HG02943 (cell line): ENCODE data around the gene KIAA1328.
A peak's percentile ranks its signal among the peaks of the same experiment; 100 is the strongest.
"Not testable (repeated sequence)": the region's sequence is repeated elsewhere in the genome, so short reads cannot be mapped to it uniquely, and the experiment has no call there.

Source experiments
- ATAC-seq: cut with Tn5 transposase; IDR thresholded peaks from one replicate; pipeline ENCODE4 v1.9.1; 2021; ENCODE audit warnings: mild to moderate bottlenecking, low read depth, moderate library complexity; ENCODE audit not compliant: unreplicated experiment

The KIAA1328 gene

DNA sequence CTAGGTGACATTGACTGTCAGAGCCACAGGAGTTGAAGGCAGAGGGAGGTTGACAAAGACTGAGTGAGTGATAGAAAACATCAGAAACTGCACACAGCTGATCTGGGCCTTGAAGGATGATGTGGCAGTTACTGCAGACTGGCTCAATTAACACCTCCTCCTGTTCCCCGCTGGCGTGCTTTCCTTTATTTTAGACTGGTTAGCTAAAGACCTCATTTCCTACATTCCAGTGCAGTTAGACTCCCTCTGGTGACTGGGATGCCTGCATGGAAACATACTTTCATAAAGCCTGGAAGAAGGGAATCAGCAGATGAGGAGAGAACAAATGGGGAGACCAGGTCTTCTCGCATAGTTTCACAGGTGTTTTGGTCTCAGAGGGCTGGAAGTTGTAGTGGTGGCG lies 7.2 kb upstream of the KIAA1328 start:
- no peak for ATAC-seq

DNA sequence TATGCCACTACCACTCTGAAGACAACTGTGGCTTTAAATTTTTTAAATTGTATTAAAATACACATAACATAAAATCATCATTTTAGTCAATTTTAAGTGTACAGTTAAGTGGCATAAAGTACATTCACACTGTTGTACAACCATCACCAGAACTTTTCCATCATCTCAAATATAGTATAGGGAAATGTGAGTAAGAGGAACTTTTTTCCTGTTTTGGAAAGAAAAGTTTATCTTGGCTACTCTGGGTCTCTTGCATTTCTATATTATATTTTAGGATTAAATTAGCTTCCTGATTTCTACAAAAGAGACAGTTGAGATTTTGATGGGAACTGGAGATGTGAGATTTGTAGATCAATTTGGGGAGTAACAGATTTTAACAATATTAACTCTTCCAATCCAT lies 3.4 kb upstream of the KIAA1328 start:
- no peak for ATAC-seq

DNA sequence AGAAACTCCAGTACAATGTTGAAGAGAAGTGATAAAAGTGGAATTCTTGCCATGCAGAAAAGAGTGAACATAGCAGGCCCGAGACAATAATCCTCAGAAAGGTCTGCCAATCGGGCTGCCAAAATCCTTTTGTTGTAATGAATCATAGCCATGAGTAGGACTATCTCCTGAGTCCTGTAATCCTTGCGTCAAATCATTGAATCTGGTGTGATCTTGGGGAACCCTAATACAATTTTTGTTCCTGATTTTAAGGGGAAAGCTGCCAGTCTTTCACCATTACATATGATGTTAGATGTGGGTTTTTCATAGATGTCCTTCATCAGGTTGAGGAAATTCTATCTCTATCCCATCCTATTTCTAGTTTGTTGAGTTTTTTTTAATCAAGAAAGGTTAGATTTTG lies 2.4 kb upstream of the KIAA1328 start:
- ATAC-seq = no peak

DNA sequence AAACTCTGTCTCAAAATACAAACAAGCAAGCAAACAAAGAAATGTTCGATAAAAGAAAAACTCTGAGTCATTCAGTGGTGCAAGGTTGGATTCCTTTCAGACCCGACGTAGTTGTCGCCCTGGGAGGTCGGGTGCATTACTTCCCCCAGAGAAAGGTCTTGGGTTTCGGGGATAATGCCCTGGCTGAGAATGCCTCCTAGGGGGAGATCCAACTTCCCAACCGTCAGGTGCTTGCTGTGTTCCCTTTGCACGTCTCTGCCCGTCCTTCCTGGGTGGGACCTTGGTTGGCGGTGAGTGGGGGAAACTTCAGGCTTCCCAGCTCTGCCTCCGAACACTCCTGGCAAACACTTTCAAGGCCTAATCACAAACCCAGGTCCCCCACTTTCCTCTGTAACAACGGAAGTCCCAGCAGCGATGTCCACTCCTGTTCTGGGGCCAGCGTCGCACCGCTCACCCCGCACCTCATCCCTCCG lies 734 bp upstream of the KIAA1328 start:
- no peak for ATAC-seq

DNA sequence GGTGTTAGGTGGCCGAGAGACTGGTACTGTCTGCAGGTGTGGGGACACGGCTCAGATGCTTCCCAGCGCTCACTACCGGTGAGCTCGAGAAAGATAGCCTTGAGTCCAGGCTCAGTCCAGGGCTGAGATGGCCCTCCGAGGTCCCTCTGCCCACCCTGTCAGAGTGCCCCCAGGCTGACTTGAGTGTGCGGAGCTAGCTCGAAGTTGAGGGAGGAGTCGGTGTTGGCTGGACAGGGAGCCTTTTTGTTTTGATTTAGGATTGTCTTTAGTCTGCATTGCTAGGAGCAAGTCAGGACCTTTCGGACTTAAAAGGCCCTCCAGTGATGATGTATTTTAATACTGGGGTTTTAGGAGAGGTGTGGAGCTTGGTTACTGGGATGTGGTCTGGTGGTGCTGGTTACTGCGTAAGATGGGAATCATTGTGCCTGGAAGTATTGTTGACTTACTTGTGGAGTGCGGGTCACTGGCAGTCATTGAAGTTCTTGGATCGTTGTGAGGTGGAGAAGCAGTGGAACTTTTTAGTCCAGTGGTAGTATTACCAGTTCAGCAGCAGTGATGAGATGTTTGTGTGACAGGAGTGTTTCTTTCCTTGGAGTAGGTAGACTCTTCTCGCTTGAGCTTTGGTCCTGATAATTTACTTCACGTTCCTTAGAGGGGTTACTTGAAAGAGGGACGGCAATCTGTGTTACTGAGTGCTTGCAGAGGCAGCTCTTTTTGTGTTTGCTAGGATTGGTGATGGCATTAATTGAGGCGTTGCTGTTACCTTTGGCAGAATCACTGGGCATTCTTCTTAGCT lies 633 bp downstream of the KIAA1328 start:
- ATAC-seq = peak; percentile 1

DNA sequence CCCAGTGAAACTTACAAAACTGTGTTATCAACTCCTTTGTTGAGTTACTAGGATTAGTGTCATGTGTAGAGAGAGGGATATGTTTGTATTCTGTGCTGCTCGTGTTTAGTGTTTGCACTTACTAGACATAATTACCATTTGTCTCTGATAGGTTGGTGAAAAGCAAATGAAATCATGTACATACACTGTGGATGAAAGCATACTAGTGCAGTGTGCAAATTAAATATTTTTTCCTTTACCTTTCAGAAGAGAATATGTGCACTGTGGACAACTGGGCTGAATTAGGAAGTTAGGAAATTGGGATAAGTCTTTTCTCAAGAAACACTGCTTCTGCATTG lies 1.2 kb downstream of the KIAA1328 start:
- no peak for ATAC-seq

DNA sequence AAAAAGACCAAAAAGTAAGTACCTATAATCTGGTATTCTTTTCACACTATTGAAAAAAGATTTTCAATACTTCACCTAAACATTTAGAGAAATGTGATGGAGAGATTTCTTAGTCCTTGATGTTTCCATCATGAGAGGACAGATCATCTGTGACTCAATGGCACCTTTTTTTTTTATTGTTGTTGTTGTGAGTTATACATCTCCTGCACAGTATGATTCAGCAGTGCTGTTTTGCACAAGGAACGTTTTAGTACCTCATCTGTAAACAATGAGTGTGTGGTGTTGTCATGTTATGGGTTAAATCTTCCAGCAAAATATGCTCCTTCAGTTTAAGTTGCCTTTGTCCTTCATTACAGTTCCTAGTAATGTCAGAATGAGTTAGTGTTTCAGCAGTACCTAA lies 2.2 kb downstream of the KIAA1328 start:
- no peak for ATAC-seq

DNA sequence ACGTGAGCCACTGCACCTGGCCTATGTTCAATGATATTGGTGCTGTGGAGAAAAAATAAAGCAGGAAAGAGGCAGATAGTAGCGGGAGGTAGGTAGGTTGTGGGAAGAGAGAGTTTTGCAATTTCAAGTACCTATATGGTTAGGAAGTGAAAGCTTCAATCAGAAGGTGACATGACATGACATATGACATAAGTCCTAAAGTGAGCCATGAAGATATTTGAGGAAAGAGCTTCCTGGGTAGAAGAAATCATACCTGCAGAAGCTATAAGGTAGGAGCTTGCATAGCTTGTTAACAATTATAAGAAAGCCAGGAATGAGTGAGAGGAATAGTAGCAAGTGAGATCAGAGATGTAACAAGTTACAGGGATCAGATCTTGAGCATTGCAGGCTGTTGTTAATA lies 4.2 kb downstream of the KIAA1328 start:
- no peak for ATAC-seq

DNA sequence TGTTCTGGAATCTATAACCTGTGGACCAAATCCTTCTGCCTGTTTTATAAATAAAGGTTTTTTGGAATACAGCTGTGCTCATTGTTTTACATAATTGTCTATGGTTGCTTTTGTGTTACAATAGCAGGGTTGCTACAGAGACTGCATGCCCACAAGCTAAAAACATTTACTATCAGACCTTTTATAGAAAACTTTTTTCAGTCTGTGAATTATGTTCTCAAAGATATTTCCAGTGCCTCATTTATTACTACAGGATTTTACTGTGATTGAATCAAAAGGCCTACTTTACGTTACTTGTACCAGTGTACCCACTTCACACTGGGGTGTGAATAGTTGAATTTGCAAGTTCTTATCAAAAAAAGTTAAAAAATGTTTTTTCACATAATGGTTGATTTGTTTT lies 7.0 kb downstream of the KIAA1328 start:
- no peak for ATAC-seq

DNA sequence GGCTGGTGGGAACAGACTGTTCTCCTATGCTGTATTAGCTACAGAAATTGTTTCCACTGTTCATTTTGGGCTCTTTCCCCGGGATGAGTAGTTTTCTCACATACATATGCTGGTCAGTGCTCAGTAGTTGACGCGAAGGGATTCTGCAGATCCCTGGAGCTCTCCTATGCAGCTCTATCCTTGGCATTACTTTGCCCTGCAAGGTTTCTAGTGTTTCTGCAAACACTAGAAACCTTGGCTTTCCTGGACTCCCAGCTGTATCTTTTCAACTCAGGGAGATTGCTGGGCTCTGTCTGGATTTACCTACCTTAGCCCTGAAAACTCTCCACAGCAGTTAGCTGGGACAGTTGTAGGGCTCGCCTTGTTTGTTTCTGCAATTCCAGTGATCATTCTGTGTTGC lies 10.9 kb downstream of the KIAA1328 start:
- no peak for ATAC-seq

DNA sequence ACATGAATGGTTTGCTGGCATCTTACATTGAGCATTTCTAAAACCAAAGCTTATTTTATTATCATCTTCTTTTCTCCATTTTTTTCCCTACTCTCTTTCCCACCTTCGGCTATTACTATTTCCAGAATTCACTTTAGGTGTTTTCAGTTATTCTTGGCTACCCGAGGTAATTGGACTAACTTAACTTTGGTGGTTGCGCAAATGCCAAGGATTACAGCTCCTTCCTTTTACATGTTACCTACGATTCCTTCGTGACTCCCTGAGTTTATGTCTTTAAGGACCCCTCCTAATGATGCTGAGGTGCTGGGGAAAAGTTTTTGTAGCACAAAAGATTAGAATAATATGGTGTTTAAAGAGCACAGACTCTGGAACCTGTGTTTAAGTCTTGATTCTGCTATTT lies 14.3 kb downstream of the KIAA1328 start:
- ATAC-seq = no peak

DNA sequence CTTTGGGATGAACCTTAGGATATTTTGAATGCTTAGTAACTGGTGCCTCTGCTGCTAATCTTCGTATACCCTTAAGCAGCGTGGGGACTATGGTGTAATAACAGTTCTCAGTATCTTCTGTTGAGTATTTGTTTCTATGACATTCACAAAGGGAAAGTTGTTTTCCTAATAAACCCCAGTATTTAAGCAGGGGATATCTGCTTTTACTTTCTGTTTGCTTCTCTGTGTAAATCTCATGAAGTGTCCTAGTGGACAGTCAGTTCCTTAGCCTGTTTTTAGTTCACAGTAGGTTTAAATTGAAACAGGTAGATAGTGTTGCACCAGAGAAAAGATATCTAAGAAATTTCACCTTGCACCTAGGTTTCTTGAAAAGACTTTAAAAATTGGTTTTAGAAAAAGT lies 14.9 kb downstream of the KIAA1328 start:
- ATAC-seq = no peak

DNA sequence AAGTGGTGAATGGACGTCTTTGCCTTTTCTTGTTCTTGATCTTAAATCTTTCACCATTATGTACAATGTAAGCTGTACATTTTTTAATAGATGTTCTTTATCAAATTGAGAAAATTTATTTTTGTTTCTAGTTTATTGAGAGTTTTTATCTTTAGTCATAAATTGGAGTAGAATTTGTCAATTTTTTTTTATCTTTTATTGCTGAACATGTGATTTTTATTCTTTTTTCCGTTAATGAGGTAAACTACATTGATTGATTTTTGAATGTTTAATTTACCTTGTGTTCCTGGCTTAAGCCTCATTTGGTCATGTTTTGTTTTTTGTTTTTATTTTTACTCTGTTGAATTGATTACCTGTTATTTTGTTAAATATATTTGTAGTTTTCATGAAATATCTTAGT lies 19.7 kb downstream of the KIAA1328 start:
- no peak for ATAC-seq

DNA sequence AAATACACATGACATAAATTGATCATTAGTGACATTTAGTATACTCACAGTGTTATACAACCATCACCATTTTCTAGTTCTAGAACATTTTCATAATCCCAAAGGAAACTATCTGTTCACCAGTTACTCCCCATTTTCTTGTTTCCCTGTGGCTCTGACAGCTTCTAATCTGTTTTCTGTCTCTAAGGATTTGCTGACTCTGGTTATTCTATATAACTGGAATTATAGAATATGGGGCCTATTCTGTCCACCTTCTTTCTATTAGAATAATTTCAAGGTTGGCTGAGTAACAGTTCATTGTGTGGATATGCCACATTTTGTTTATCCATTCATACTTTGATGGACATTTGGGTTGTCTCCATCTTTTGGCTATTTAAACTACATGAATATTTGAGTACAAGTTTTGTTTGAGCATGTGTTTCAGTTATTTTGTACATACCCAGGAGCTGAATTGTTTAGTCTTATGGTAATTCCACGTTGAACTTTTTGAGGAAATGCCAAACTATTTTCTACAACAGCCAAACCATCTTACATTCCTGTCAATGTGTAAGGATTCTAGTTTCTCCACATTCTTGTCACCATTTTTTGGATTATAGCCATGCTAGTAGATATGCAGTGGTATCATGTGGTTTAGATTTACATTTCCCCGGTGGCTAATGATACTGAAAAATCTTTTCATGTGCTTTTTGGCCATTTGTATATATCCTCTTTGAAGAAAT lies 20.5 kb downstream of the KIAA1328 start:
- no peak for ATAC-seq

DNA sequence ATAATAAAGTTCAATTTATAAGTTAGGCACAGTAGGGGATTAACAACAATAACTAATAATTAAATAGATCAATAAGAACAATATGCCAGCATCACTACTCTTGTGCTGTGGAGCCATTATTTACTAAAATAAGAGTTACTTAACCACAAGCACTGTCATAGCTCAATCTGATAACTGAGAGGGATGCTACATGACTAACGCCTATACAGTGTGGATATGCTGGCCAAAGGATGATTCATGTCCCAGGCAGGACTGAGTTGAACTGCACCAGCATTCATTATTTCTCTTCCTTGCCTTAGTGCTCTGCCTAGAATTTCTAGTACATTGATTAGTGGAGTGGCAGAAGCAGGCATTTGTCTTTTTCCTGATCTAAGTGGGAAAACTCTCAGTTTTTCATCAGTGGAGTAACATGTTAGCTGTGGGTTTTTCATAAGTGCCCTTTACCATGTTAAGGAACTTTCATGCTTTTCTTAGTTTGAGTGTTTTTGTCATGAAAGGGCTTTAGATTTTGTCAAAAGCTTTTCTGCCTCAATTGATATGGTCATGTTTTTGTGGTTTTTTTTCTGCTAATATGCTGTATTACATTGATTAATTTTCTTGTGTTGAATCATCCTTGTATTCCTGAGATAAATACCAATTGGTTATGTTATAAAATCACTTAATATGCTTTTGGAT lies 21.7 kb downstream of the KIAA1328 start:
- no peak for ATAC-seq

DNA sequence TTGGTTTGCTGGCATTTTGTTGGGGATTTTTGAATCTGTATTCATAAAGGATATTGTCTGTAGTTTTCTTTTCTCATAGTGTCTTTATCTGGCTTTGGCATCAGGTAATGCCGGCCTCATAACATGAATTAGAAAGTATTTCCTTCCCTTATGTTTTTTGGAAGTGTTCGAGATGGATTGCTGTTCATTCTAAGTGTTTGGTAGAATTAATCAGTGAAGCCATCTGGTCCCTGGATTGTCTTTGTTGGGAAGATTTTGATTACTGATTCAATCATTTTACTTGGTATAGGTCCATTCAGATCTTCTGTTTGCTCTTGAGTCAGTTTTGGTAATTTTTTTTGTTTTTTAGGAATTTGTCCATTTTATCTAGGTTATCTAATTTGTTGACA lies 22.3 kb downstream of the KIAA1328 start:
- ATAC-seq = no peak

DNA sequence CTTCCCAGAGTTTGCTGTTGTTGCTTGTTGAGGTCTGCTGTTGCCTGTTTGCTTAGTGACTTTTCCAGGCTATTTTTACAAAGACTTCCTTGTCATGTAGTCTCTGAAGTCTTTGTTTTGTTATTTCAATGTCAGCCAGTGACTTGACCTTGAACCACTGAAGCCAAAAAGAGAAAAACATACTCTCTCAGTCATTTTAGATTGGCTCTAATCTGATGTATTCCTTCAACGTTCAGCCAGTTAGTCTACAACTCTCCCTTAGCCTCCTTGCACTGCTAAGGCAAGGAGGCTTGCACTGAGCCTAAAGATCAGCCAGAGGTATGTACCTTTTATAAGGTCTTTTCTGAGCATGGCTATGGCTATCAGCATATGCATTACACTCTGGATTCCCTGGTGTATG lies 27.9 kb downstream of the KIAA1328 start:
- ATAC-seq = no peak

DNA sequence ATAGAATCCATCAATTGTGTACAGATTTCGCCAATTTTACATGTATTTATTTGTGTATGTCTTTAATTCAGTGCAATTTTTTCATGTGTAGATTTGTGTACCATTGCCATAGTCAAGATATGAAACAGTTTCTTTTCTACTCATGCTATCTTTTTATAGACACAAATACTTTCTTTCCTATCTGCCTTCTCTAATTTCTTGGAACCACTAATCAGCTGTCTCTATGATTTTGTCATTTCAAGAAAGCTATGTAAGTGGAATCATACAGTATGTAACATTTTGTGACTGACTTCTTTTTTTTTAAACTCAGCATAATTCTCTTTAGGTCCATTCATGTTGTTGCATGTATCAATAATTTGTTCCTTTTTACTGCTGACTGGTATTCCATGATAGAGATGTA lies 33.3 kb downstream of the KIAA1328 start:
- no peak for ATAC-seq

DNA sequence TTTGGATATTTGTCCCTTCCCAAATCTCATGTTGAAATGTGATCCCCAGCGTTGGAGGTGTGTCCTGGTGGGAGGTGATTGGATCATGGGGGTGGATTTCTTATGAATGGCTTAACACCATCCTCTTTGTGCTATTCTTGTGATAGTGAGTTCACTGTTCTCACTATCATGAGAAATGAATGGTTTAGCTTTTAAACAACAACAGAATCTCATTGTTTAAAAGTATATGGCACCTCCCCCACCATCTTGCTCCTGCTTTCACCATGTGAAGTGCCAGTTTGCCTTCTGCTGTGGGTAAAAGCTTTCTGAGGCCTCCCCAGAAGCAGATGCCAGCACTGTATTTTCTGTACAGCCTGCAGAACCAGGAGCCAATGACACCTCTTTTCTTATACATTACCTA lies 38.1 kb downstream of the KIAA1328 start:
- no peak for ATAC-seq

DNA sequence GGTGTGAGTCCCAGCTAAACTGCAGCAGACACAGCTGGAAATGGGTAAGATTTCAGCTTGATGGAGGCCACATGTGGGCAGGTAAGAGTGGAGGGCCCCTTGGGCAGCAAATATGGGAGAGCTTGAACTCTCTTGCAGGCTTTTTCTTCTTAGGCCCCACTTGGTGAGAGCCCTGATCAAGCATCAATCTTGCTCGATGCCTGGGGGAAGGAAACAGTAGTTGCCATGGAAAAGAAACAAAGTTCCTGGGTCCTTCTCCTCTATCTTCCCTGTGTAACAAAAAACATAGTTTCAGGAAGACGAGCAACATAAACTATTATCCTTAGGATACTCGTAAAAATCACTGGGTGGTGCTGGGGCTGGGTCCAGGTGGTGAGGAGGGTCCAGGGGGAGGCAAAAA lies 42.9 kb downstream of the KIAA1328 start:
- ATAC-seq = no peak

DNA sequence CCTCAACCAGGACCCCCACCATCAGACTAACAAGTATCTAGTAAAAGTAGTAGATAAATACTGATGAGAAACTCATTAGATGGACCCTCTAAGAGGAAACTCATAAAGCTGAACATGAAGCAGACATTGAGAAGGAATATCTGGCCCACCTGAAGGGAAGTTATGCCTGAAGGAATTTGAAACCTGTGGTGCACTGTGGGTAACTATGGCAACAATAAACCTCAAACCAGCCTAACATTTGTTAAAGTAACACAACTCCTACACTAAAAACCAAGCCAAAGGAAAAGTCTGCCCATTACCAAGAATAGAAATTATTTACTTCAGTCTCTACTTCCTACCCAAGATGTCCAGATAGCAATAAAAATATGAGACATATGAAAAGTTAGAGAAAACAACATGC lies 43.4 kb downstream of the KIAA1328 start:
- no peak for ATAC-seq

DNA sequence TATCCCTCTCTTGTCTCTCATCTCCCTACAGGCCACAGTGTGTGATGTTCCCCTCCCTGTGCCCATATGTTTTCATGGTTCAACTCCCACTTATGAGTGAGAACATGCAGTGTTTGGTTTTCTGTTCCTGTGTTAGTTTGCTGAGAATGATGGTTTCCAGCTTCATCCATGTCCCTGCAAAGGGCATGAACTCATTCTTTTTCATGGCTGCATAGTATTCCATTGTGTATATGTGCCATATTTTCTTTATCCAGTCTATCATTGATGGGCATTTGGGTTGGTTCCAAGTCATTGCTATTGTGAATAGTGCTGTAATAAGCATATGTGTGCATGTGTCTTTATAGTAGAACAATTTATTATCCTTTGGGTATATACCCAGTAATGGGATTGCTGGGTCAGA lies 44.9 kb downstream of the KIAA1328 start:
- not testable (repeated sequence) for ATAC-seq
